Fibroblast of skin of abdomen (primary cell): ENCODE measurements around the gene ZCCHC2.

Experiments
- DNase-seq: peaks from one replicate; pipeline ENCODE4 v3.0.0-alpha.2; 2013

The ZCCHC2 gene

GRCh38 chr18:62610701-62611411 is 88.0 kb downstream of the ZCCHC2 start:
- no peak for DNase-seq

DNA sequence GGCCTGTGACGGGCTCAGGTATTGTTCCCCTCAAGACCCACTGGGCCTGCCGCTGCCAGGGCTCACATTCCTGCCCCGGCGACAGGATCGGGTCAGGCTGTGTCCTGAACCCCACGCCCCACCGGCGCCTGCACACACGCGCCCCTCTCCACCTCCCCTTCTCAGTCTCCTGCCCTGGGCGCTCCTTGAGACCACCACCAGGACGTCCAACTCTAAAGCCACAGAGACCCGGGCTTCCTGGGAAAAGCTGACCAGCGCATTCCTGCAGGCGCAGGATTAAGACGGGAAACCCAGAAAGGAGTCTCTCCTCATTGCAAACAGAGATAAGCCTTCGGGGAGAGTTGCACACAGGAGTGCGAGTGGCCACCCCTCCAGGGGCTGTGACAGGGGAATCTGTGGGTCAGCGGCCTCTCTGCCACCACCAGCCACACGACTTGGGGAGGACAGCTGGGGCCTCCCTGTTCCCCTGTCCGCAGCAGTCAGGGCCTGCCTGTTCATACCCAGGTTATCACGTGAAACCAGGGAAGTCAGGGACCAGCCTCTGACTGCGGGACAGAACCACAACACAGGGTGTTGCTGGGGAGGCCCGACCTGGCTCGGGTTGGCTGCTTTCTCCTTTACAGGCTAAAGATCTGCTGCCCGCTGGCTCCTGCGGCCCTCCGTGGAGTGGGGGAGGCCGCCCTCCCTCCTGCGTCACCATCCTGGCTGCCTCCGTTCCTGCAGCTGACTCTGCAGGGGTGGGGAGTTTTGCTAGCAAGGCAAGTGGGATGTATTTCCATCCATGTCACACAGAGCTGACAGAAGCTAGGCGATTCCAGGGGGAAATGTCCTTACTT is 88.8 kb downstream of the ZCCHC2 start:
- no peak for DNase-seq

DNA sequence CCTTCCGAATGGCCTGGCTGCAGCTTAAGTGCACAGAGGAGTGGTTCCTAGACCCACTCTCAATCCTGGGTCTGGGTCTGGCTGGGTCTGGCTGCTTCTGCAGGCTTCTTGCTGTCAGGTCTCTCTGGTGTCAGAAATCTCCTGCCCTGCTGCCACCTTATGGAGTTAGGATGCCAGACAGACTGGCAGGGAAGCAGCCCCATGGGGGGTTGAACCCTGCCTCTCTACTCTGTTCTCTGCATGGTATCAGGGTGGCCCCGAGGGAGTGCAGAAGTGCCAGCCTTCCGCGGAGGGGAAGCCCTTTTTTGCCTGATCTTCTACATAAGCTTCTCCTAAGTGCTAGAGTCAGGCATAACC is 89.4 kb downstream of the ZCCHC2 start:
- no peak for DNase-seq

GRCh38 chr18:62612776-62613175 is 90.0 kb downstream of the ZCCHC2 start:
- no peak for DNase-seq

- DNase-seq: no peak
Observed at GRCh38 chr18:62614494-62614893, 91.7 kb downstream of the ZCCHC2 start.

- peak; percentile 70 for DNase-seq
Observed at GRCh38 chr18:62616331-62616805, 93.5 kb downstream of the ZCCHC2 start.

- no peak for DNase-seq
Observed at GRCh38 chr18:62617793-62618591, 95.2 kb downstream of the ZCCHC2 start.

DNA sequence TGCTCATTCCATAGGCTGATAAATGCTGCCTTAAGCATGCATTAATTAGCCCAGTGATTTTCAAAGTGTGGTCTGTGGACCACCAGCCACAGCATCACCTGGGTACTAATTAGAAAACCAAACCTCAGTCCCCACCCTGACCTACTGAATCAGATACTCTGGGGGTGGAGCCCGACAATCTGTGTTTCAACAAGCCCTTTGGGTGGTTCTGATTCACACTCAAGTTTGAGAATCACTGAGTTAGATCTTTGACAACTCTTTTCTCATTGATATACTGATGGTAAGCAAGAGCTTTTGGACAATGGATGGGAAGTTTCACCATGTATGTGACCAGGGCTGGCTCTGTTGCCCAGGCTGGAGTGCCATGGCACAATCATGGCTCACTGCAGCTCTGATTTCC is 95.9 kb downstream of the ZCCHC2 start:
- DNase-seq: no peak

DNA sequence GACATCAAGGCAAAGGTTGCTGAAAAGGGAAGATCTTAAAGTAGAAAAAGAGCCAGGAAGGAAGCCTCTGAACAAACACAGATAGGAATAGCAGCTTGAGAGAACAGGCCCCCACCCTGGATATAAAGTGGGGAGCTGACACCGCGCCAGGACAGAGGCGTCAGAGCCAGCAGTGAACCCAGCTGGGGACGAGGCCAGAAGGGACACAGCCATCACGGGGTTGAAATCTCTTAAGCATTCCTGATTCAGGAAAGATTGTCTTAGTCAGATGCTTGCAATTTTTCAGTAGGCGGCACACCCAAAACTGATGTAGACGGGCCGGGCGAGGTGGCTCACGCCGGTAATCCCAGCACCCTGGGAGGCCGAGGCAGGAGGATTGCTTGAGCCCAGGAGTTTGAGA is 98.7 kb downstream of the ZCCHC2 start:
- no peak for DNase-seq

DNA sequence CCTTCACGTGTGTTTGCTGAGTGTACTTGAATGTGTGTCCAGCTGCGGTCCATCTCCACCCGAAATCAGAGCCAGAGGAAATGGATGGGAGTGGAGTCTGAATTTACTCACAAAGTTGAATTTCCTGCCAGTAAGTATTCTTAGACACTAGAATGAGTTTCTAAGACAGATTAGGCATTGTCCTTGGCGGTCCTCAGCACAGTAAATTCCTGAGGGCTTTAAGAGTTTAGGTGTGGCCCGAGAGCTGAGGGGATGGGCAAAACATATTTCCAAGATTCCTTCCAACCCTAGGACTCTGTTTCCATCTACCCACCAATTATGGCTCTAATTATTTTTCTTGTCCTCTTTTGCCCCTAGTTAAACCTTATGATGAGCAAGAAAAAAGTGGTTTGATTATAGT is 102.2 kb downstream of the ZCCHC2 start:
- DNase-seq: no peak
